Activated T-cell treated with anti-CD3 and anti-CD28 coated beads for 48 hours (primary cell): ENCODE results near the gene FAXC.
"Not testable (repeated sequence)": the region's sequence is repeated elsewhere in the genome, so short reads cannot be mapped to it uniquely, and the experiment has no call there.

Experiments
- DNase-seq: peaks from one replicate; pipeline ENCODE4 v3.0.0-alpha.2; 2020; ENCODE audit warnings: low read depth

FAXC gene

GRCh38 chr6:99285881-99286280 is 63.6 kb downstream of the FAXC start:
- DNase-seq: no peak

GRCh38 chr6:99282479-99283062 is 66.9 kb downstream of the FAXC start:
- no peak for DNase-seq

- no peak for DNase-seq
These were observed 72.7 kb downstream of the FAXC start for GRCh38 chr6:99276747-99277146.

- DNase-seq: no peak
These were observed 78.6 kb downstream of the FAXC start for GRCh38 chr6:99270826-99271225.

- DNase-seq: no peak
These were observed 79.4 kb downstream of the FAXC start for GRCh38 chr6:99270030-99270429.

- no peak for DNase-seq
These were observed 80.3 kb downstream of the FAXC start for GRCh38 chr6:99269207-99269606.

GRCh38 chr6:99266996-99267395 is 82.5 kb downstream of the FAXC start:
- DNase-seq: not testable (repeated sequence)

GRCh38 chr6:99265447-99265846 is 84.0 kb downstream of the FAXC start:
- not testable (repeated sequence) for DNase-seq

GRCh38 chr6:99254616-99255550 is 94.6 kb downstream of the FAXC start:
- DNase-seq: no peak

GRCh38 chr6:99253271-99253670 is 96.2 kb downstream of the FAXC start:
- DNase-seq: no peak

GRCh38 chr6:99252421-99252820 is 97.1 kb downstream of the FAXC start:
- DNase-seq: no peak

- no peak for DNase-seq
These were observed 99.0 kb downstream of the FAXC start for GRCh38 chr6:99250476-99250875.

- no peak for DNase-seq
These were observed 102.9 kb downstream of the FAXC start for GRCh38 chr6:99246602-99247001.

GRCh38 chr6:99241905-99242534 is 107.5 kb downstream of the FAXC start:
- DNase-seq: no peak

- no peak for DNase-seq
These were observed 113.5 kb downstream of the FAXC start for GRCh38 chr6:99236010-99236409.

GRCh38 chr6:99233219-99233618 is 116.3 kb downstream of the FAXC start:
- DNase-seq: no peak

GRCh38 chr6:99232056-99232455 is 117.4 kb downstream of the FAXC start:
- DNase-seq: no peak

- no peak for DNase-seq
These were observed 124.3 kb downstream of the FAXC start for GRCh38 chr6:99225172-99225571.
